A549 (cell line): Measurements from ENCODE around the gene LINGO3. TPM values are rescaled to one million over a fixed set of nuclear protein-coding genes. Genes with fewer than 3 reads are reported as not detected.

Experiments
- ATAC-seq, 2 experiments: fragments of 200-7000 bp in 1 of 2; fragments of >200 bp in 1 of 2; cut with Nextera tagmentation in 1 of 2; cut with Tn5 transposase in 1 of 2; 3 replicates each; pipeline versions ENCODE4 v1.8.0 to v1.9.1; 2018 to 2020; ENCODE audit warnings: mild to moderate bottlenecking in 1 of 2, moderate library complexity in 1 of 2
- CTCF ChIA-PET: fragments of 300-600 bp; sonication (Branson Sonifier 250); formaldehyde crosslinking; extraction: SDS; loops from one replicate; lab custom pipeline; 2021; ENCODE audit warnings: antibody characterized with exemption, inconsistent platforms; lab: Yijun Ruan, JAX
- POLR2A ChIA-PET: fragments of 350-600 bp; formaldehyde crosslinking; extraction: SDS; loops from one replicate; lab custom pipeline; 2021; ENCODE audit warnings: antibody characterized with exemption, inconsistent platforms; lab: Yijun Ruan, JAX
- DNase-seq, 2 experiments: peaks; one replicate each; pipeline versions ENCODE4 v3.0.0 to v3.0.0-alpha.2; 2011 to 2016; ENCODE audit warnings: low read depth in 1 of 2, low spot score in 1 of 2
- FAIRE-seq: peaks from 2 replicates; lab custom pipeline; 2011; peaks lifted over from hg19 to GRCh38; lab: Jason Lieb, UNC
- H3K27ac ChIP-seq, 2 experiments: fragments of >200 bp; sonication (Bioruptor Twin); formaldehyde crosslinking; 3 replicates each; pipeline ENCODE4 v1.5.1; 2016 to 2017
- H3K4me1 ChIP-seq: fragments of >200 bp; sonication (Bioruptor Twin); formaldehyde crosslinking; 3 replicates; pipeline ENCODE4 v1.6.1; 2016
- H3K4me2 ChIP-seq: fragments of >200 bp; sonication (Bioruptor Twin); formaldehyde crosslinking; 3 replicates; pipeline ENCODE4 v1.6.1; 2016
- H3K4me3 ChIP-seq: fragments of >200 bp; sonication (Bioruptor Twin); formaldehyde crosslinking; 3 replicates; pipeline ENCODE4 v1.5.1; 2016
- H3K9me3 ChIP-seq: fragments of >200 bp; sonication (Bioruptor Twin); formaldehyde crosslinking; 3 replicates; pipeline ENCODE4 v1.6.1; 2016
- BHLHE40 ChIP-seq: IDR thresholded peaks from 2 replicates; pipeline ENCODE4 v1.6.1; 2012; ENCODE audit warnings: low read depth, low read length, inconsistent platforms
- CBX2 ChIP-seq: fragments of 200-600 bp; sonication (generic); IDR thresholded peaks from 2 replicates; pipeline ENCODE4 v1.6.1; 2016; ENCODE audit warnings: low read depth, mild to moderate bottlenecking, borderline replicate concordance
- CHD4 ChIP-seq: fragments of 200-600 bp; sonication (generic); IDR thresholded peaks from 2 replicates; pipeline ENCODE4 v1.6.1; 2016; ENCODE audit warnings: antibody characterized with exemption, mild to moderate bottlenecking, borderline replicate concordance
- E2F6 ChIP-seq: IDR thresholded peaks from 2 replicates; pipeline ENCODE4 v1.6.1; 2012; ENCODE audit warnings: low read depth, borderline replicate concordance
- EP300 ChIP-seq, 2 experiments: fragments of >200 bp; sonication (Bioruptor Twin); formaldehyde crosslinking; IDR thresholded peaks; 2 replicates in 1 of 2; 3 replicates in 1 of 2; pipeline ENCODE4 v1.6.1; 2016 to 2017
- ESRRA ChIP-seq: fragments of 150-350 bp; IDR thresholded peaks from 2 replicates; pipeline ENCODE4 v1.6.1; 2014; ENCODE audit warnings: mild to moderate bottlenecking, low read length, borderline replicate concordance
- FOSB ChIP-seq: fragments of 250-450 bp; sonication (Bioruptor Pico); IDR thresholded peaks from 2 replicates; pipeline ENCODE4 v1.5.0; 2020; ENCODE audit warnings: mild to moderate bottlenecking, moderate library complexity
- FOSL2 ChIP-seq, 2 experiments: fragments of 450-650 bp in 1 of 2; fragments of >200 bp in 1 of 2; sonication (Bioruptor Twin) in 1 of 2; formaldehyde crosslinking; IDR thresholded peaks; 2 replicates each; pipeline versions ENCODE4 v1.5.0 to v1.6.1; 2016 to 2020; ENCODE audit warnings: mild to moderate bottlenecking in 1 of 2, moderate library complexity in 1 of 2
- GATA3 ChIP-seq: IDR thresholded peaks from 2 replicates; pipeline ENCODE4 v1.6.1; 2012; ENCODE audit warnings: borderline replicate concordance
- HEYL ChIP-seq: fragments of 250-450 bp; sonication (Bioruptor Pico); IDR thresholded peaks from 2 replicates; pipeline ENCODE4 v1.8.0; 2021; ENCODE audit warnings: mild to moderate bottlenecking, moderate library complexity
- HOXA7 ChIP-seq: fragments of 250-450 bp; sonication (Bioruptor Pico); IDR thresholded peaks from 2 replicates; pipeline ENCODE4 v1.5.0; 2020; ENCODE audit warnings: mild to moderate bottlenecking, moderate library complexity
- HOXB5 ChIP-seq: fragments of 250-450 bp; sonication (Bioruptor Pico); IDR thresholded peaks from 2 replicates; pipeline ENCODE4 v1.5.0; 2020; ENCODE audit warnings: mild to moderate bottlenecking, moderate library complexity
- JUN ChIP-seq, 2 experiments: fragments of >200 bp; sonication (Bioruptor Twin); formaldehyde crosslinking; IDR thresholded peaks; 2 replicates in 1 of 2; 3 replicates in 1 of 2; pipeline ENCODE4 v1.6.1; 2016 to 2017
- JUNB ChIP-seq: fragments of >200 bp; sonication (Bioruptor Twin); formaldehyde crosslinking; IDR thresholded peaks from 2 replicates; pipeline ENCODE4 v1.6.1; 2016
- KDM5A ChIP-seq: fragments of 200-600 bp; sonication (generic); IDR thresholded peaks from 2 replicates; pipeline ENCODE4 v1.6.1; 2016; ENCODE audit warnings: antibody characterized with exemption, mild to moderate bottlenecking
- MAFK ChIP-seq: fragments of 450-650 bp; IDR thresholded peaks from 2 replicates; pipeline ENCODE4 v1.6.1; 2014; ENCODE audit not compliant: partially characterized antibody
- MYC ChIP-seq: IDR thresholded peaks from 2 replicates; pipeline ENCODE4 v1.6.1; 2012; ENCODE audit warnings: mild to moderate bottlenecking, inconsistent platforms, low read length, improper control_type of control experiment, borderline replicate concordance
- PHF8 ChIP-seq: fragments of 200-600 bp; sonication (generic); IDR thresholded peaks from 2 replicates; pipeline ENCODE4 v1.6.1; 2016; ENCODE audit warnings: low read depth, mild to moderate bottlenecking, antibody characterized with exemption, moderate library complexity, borderline replicate concordance
- POLR2AphosphoS2 ChIP-seq: conservative IDR thresholded peaks from 2 replicates; pipeline ENCODE4 v1.6.1; 2012; ENCODE audit warnings: low read length, improper control_type of control experiment, inconsistent platforms
- RAD21 ChIP-seq, 2 experiments: fragments of >200 bp in 1 of 2; sonication (Bioruptor Twin) in 1 of 2; formaldehyde crosslinking in 1 of 2; IDR thresholded peaks in 1 of 2; conservative IDR thresholded peaks in 1 of 2; 2 replicates in 1 of 2; 3 replicates in 1 of 2; pipeline ENCODE4 v1.6.1; 2012 to 2018; ENCODE audit warnings: inconsistent platforms in 1 of 2
- RARB ChIP-seq: fragments of 250-450 bp; sonication (Bioruptor Pico); IDR thresholded peaks from 2 replicates; pipeline ENCODE4 v1.8.0; 2021; ENCODE audit warnings: mild to moderate bottlenecking, moderate library complexity
- RFX5 ChIP-seq: fragments of 450-650 bp; IDR thresholded peaks from 2 replicates; pipeline ENCODE4 v1.7.1; 2014; ENCODE audit warnings: antibody characterized with exemption, mild to moderate bottlenecking, moderate library complexity
- SREBF2 ChIP-seq: fragments of 450-650 bp; IDR thresholded peaks from 2 replicates; pipeline ENCODE4 v1.6.1; 2014; ENCODE audit warnings: mild to moderate bottlenecking, moderate library complexity
- TP53 ChIP-seq: fragments of 250-450 bp; sonication (Bioruptor Pico); IDR thresholded peaks from 2 replicates; pipeline ENCODE4 v1.5.0; 2021; ENCODE audit warnings: mild to moderate bottlenecking, moderate library complexity
- ZC3H11A ChIP-seq: fragments of 450-650 bp; IDR thresholded peaks from 2 replicates; pipeline ENCODE4 v1.6.1; 2014; ENCODE audit warnings: antibody characterized with exemption, mild to moderate bottlenecking
- ZFP36 ChIP-seq: fragments of 450-650 bp; IDR thresholded peaks from 2 replicates; pipeline ENCODE4 v1.6.1; 2014; ENCODE audit warnings: borderline replicate concordance; ENCODE audit not compliant: partially characterized antibody
- WGBS: methylation state at CpG from one replicate; pipeline ENCODE4 v1.1.6; 2017; ENCODE audit errors: missing lambda C conversion rate; 5-methylcytosine and 5-hydroxymethylcytosine counted together
- polyA plus RNA-seq, 4 experiments: library from polyadenylated mRNA; depleted of rRNA in 3 of 4; stranded (reverse); fragments of >200 nt; fragmentation: RNase III in 1 of 4; extraction: RNeasy Plus Mini Kit Qiagen cat#74134 plus additional on column Dnase treatment in 1 of 4; gene quantifications; 2 replicates in 3 of 4; 3 replicates in 1 of 4; pipeline ENCODE4 v1.2.3, GENCODE V29; 2011 to 2017
- TF ChIP-seq, protein P1 (sequence below): IDR thresholded peaks from 2 replicates; pipeline ENCODE4 v1.6.1; 2012

Gene LINGO3
- polyA plus RNA-seq, 2 of the 4 experiments (the other 2 are of a cell fraction): not detected

GRCh38 chr19:2330632-2331284, 22.8 kb upstream of the LINGO3 start:
- TF ChIP-seq EP300 (IDR thresholded peaks at IDR 0.05): no peak
- no peak for TF ChIP-seq POLR2AphosphoS2
- TF ChIP-seq E2F6: no peak
- TF ChIP-seq ZC3H11A: no peak
- TF ChIP-seq RARB (CRISPR knock-in tag): no peak
- no peak for TF ChIP-seq PHF8
- TF ChIP-seq HOXB5 (CRISPR knock-in tag): no peak
- no peak for TF ChIP-seq GATA3
- TF ChIP-seq CHD4: no peak
- no peak for TF ChIP-seq MYC
- TF ChIP-seq, protein P1, sequence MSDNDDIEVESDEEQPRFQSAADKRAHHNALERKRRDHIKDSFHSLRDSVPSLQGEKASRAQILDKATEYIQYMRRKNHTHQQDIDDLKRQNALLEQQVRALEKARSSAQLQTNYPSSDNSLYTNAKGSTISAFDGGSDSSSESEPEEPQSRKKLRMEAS: no peak
- no peak for TF ChIP-seq CBX2
- no peak for TF ChIP-seq JUNB
- TF ChIP-seq SREBF2: no peak
- WGBS: 67% methylated on average over 18 of the region's 20 CpGs
- Histone ChIP-seq H3K9me3 (no peaks in the 10 kb centered on the region), H3K4me1 (peaks cover 28% of the 10 kb centered on the region), H3K27ac (peak overlapping the region in 1 of 2 experiments; percentile 69; a peak in 3 of 6 replicates), H3K4me2 (peak overlapping the region; percentile 100), H3K4me3 (no peak overlapping the region)
- FAIRE-seq (no peak), ATAC-seq (no peak), DNase-seq (no peak)
- ChIA-PET CTCF (interaction anchor here (0.9 kb wide), 1 partner anchor 280 kb away, joined by 3 read pairs; no protein-coding TSS in a partner anchor), POLR2A (no interaction called here)

DNA sequence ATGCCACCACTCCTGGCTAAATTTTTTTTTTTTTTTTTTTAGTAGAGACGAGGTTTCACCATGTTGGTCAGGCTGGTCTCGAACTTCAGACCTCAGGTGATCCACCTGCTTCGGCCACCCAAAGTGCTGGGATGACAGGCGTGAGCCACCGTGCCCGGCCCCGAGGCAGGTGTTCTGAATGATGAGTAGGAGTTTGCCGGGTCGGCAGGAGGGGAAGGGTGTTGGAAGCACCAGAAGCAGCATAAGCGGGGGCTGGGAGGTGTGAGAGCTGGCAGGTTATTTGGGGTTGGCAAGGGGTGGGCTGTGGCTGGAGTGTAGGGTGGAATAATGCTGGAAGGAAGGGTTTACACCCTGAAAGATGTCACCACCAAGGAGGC, 22.3 kb upstream of the LINGO3 start:
- FAIRE-seq: no peak
- TF ChIP-seq RAD21 (conservative IDR thresholded peaks at IDR 0.05 in 1 of 2, IDR thresholded peaks at IDR 0.05 in 1 of 2) (no peak), FOSB (no peak), JUN (IDR thresholded peaks at IDR 0.05) (no peak), ESRRA (no peak), KDM5A (no peak), TP53 (CRISPR knock-in tag) (no peak), ZFP36 (no peak), MAFK (no peak), HOXA7 (no peak), BHLHE40 (no peak), GATA3 (no peak), RFX5 (no peak), FOSL2 (IDR thresholded peaks at IDR 0.05) (no peak), FOSL2 (CRISPR knock-in tag; IDR thresholded peaks at IDR 0.05) (no peak), HEYL (CRISPR knock-in tag) (no peak)
- Histone ChIP-seq H3K27ac (peak overlapping the region in 1 of 2 experiments; percentile 69; a peak in 3 of 6 replicates), H3K4me3 (no peak overlapping the region), H3K9me3 (no peaks in the 10 kb centered on the region), H3K4me2 (peak overlapping the region; percentile 100), H3K4me1 (peaks cover 28% of the 10 kb centered on the region)
- WGBS: 50% methylated on average over 2 of the region's 10 CpGs
- no peak for DNase-seq
- POLR2A ChIA-PET: no interaction called here
- no peak for ATAC-seq
- CTCF ChIA-PET: interaction anchor here (0.6 kb wide), 3 partner anchors 63 to 318 kb away, joined by 3 to 4 read pairs (median 3); no protein-coding TSS in a partner anchor
